HG02943 (cell line): ENCODE measurements around the gene MAGI2.

Experiments used
- ATAC-seq: cut with Tn5 transposase; IDR thresholded peaks from one replicate; pipeline ENCODE4 v1.9.1; 2021; ENCODE audit warnings: mild to moderate bottlenecking, low read depth, moderate library complexity; ENCODE audit not compliant: unreplicated experiment

The MAGI2 gene

DNA sequence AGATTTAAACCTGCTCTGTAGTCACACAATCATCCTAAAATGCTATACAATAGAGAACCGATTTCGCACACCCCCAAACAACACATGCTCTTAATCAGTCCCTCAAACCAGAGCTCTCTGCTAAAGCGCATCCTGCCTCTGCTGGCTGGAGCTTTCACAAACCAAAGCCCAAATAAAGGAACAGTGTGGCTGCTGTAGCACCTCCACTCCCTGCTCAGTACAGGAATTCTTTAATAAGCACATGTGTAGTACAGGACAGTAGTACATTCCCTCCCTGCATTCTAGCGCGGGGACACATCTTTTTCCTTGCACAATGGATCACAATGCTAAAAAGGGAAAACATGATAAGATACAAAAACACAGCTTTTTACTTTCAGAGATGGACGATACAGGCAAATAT, 684.6 kb downstream of the MAGI2 start:
- ATAC-seq, result no peak

DNA sequence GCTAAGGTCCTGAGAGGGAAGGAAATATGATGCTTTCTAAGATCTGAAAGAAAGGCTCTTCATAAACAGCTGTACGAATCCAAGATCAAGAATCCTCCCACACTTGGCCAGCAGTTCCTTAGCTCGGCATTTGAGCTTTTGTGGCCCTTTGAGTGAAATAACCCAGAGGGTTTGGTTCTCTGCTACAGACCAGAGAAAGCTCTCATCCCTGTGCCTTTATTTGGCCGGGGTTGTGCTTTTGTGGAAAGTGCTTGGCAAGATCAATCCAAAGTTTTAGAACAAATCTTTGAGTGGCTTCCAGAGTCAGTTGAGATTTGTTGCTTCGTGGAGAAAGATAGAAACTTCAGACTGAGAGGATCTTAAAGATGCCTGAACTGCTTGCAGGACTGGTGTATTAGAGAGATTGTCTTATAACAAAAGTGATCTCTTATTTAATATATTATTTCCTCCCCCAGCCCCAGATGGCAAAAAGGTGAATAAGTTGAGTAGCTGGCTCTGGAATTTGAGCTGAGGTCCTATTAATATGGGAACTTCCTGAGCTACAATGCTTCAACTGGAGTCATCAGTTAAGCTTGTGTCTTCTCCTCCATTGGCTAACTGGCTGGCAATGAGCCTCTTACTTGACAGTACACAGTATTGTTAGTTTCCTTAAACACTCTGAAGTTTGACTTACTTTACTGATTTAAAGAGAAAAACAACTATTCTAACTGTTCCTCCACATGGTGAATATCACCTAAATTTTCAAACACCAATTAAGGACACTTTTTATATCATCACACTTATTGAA, 687.3 kb downstream of the MAGI2 start:
- no peak for ATAC-seq

DNA sequence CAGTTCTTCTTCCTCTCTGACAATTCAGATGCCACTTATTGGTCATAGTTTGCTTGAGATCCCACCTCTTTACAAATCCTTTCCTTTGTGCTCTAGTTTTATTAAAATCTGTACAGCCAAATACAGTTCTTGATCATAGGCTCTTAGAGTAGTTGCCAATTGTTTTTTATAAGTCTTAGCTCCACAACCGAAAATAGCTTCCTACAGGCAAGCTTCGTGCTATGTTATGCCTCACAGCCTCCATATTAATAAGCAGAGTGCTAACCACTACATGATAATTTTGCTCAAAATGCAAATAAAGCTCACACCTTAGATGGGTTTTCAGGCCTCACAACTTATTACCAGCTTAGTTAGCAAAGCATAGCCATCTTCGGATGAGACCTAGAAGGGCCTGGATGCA, 688.9 kb downstream of the MAGI2 start:
- ATAC-seq, result no peak

DNA sequence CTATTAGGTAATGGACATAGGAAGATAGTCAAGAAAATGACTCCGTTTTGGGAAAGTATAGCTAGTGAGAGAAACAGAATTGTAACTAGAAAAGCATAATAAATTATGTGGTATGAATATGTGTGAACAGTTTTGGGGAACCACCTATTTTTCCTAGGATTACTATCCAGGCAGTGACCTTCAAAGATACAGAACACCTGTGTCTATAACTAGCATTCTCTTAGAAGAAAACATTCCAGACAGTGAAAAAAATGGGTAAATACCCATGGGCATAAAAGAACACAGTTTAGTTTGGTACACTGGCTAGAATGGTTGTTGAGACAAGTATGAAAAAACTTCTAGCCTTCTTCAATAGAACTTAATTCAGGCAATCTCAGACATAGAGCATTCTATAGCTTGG, 690.8 kb downstream of the MAGI2 start:
- no peak for ATAC-seq

DNA sequence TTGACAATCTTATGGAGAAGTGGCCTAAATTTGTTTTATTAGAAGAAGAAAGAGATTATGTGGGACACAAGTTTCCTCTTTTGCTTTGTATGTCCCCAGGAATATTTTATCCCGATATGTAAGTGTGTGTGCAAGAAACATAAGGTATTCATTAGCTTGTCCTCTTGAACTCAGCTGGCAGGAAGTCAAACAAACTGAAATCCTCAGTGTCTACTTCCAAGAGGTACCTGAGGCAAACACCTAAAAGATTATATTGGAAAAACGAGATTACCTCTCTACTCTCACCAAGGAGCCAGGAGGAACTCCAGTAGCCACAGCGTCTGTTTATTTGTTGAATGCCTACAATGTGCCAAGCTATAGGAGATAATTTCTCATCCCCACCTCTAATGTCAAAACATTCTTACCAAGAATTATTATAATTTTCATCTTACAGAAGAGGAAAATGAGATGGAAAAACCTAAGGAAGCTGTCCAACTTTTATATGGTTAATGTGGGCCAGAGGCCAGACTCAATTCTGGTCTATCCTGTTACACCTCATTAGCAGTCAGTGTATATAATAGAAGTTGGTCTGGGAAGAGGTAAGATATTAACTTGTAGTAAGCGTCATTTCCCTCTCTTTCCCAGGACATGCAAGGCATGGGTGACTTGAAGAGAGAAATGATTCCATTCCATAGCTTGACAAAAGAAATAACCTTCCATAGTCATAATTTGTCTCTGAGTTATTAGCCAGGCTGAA, 692.7 kb downstream of the MAGI2 start:
- no peak for ATAC-seq

DNA sequence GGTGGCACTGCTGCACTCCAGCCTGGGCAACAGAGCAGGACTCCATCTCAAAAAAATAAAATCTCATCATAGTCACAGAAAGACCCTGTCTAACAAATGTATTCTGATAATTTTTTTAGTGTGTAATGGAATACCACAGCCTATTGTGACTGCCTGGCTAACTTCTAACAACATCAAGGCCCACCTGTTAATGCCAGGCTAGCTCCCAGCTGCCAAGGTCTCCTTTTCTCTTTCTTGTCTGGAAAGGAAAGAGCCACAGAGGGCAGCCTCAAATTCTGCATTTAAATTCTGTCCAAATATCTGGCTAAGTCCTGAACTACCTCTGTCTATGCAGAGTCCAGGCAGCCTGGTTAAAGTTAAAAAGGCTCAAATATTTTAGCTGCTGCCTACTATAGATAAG, 700.9 kb downstream of the MAGI2 start:
- no peak for ATAC-seq

DNA sequence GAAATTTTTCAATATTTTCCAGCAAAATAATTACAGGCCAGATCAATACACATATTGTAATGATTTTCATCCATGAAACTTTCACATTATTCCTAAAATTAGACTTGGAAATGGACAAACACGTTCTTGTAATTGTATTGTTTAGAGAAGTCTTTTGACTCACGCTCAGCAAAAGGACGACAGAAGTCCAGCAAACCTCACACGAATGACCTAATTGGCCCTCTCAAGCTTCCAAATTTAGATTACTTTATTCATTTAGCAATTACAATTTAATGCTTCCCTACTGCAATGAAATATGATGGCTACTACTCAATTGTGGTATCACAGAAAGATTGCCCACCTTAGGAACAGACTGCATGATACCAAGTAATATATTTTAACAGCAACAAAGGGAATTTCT, 702.2 kb downstream of the MAGI2 start:
- ATAC-seq, result no peak

DNA sequence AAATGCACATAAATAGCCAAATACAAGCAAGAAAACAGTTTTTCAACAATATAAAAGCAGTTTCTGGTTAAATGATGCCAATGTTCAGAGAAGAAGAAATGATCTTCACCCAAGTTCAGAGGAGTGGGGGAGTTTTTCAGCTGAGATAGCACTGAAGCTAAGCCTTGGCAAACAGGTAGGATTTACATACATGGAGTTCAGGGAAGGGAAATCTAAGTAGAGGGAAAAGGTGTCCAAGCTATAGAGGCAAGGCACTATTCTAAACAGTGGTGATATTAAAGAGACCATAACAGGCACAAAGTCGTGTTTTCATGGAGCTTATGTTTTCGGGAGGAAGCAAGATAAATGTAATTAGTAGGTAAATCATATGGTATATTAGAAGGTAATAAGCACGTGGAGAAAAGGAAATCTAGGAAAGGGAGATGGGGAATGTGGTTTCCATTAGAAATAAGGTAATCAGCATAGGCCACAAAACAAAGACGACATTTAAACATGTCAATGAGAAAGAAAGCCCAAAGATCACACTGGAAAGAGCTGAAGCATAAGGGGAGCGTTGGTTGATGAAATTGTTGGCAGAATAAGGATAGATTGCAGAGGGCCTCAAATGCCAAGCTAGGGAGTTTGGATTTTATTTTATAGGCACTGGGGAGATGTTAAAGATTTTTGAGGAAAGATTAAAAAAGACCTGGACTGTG, 704.3 kb downstream of the MAGI2 start:
- ATAC-seq, result no peak

DNA sequence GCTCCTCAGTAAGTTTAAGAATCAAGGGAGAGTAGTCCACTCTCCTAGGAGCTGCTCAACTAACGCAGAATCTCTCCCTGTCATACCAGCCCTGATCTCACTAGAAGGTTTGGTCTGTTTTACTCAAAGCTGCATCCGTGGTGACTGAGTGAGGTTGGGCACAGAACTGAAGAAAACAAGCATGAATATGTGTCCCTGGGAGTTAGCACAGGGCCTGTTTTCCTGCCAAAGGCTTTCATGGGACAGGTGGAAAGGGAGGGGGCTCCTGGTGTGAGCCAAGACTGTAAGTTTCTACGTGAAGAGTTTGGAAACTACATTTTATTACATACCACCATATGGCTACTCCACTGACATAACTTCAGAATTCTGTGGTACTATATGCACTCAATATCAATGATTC, 705.9 kb downstream of the MAGI2 start:
- ATAC-seq, result no peak

DNA sequence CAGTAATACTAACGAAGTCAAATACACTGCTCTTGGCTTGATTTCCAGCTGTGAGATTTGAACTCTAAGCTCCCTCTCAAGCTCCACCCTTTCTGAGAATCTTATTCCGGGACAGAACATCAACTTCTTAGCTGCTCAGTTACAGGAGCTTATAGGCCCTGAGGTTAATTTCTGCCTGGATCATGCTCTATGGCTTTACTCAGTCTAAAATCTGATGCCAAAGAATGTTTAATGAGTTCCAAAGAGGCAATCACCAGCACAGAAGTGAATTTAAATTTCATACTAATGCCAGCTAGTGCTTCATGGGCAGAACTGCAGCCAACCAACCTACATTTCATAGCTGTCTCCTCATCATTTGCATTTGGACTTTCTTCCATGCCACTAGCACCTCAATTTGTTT, 707.2 kb downstream of the MAGI2 start:
- ATAC-seq, result no peak

DNA sequence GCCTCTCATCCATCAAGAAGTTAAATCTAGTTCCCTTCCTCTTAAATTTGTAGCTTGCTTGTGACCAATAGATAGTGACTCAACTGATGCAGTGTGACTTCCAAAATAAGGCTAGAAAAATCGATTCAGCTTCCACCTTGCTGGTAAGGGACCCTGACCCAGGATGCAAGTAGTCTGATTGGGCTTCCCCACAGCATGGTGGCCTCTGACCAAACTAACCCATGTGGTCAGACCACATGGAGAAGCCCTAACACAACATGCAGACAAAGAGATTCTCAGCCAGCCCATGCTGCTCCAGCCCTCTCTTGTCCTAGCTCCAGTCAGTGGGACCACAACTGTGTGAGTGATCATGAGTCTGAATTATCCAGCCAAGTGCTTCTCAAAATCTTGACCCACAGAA, 710.8 kb downstream of the MAGI2 start:
- ATAC-seq, result no peak

DNA sequence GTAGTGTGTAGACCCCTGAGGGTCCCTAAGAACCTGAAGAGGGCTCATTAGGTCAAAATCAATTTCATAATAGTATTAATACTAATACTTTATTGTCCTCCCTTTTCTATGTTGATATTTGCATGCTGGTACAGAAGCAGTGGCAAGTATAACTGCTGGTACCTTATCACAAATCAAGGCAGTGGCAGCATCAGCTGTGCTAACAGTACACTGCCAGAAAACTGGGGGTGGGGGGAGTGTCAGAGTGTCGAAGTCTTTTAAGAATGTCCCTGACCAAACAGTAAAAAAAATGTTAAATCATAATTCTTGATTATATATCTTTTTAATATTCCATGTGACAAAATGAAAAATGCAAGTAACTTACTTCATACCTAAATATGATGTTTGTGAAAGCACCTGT, 716.9 kb downstream of the MAGI2 start:
- ATAC-seq, result no peak

DNA sequence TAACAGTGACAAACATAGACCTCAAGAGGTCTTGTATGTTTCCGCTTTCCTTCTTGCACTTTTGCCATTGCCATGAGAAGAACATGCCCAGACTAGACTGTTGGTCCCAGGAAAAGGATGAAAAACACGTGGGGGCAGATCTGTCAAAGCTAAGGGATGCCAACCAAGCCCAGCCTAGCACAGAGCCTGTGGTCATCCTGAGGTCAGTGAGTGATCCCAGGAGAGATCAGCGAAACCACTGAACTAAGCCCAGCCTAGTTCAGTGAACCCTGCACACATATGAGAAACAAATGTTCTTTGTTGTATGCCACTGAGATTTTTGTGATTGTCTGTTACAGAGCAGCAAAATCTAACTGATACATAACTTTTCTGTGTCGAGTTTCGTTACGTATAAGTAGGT, 718.8 kb downstream of the MAGI2 start:
- no peak for ATAC-seq

DNA sequence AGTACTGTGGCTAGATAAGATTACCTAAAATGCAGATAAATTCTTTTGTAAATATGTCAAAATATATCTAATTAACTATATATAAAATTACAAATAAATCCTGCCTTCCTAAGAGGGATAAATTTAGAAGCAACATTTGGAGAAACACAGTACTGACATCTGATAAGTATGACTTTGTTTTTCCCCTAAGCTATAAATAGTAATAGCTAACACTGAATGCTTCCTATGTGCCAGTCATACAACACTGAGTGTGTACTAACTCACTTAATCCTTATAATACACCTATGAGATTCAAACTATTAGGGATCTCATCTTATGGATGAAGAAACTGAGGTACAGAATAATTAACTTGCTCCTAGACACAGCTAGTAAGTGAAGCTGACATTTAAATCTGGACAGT, 733.4 kb downstream of the MAGI2 start:
- no peak for ATAC-seq

DNA sequence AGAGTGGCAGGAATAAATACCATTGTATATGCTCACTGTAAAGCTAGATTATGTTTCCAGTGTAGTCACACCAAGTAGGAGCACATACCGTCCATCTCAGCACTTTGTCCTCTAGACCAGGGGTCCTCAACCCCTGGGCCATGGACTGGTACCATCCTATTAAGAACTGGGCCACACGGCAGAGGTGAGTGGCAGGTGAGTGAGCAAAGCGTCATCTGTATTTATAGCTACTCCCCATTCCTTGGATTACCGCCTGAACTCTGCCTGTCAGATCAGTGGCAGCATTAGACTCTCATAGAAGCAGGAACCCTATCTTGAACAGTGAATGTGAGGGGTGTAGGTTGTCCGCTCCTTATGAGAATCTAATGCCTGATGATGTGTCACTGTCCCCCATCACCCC, 735.3 kb downstream of the MAGI2 start:
- no peak for ATAC-seq

DNA sequence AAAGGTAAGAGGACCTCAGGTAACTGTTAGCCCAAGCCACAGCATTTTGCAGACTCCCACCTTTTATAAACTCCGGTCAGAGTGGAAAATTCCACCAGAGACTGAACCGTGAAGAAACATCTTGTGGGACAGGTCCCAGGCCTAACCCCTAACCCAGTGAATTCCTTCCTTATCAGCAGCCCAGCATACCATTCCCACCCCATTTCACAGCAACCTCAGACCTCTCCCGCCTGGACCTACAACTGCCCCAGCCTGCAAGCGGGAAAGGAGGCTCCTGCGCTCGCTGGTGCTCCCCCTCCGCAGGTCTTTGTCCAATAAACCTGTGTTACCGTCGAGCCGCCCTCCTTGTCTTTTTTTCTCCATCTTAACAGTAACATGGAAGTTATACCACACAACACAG, 736.6 kb downstream of the MAGI2 start:
- no peak for ATAC-seq

DNA sequence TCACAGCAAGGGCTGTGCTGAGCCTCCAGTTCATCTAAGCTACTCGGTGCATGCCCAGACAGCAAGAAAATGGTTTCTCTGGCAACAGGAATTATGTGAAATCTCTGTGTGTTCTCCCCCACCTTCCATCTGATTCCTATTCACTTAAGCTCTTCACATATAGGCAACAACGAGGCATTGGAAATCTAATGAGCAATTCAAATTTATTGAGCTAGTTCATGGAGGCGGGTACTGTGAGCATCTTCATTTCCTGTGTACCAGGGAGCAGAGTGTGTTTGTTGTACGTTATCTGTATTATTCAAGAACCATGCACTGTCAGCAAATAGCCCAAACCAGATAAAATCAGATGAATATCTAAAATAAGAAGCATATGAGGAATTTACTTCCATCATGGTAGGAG, 739.1 kb downstream of the MAGI2 start:
- ATAC-seq, result no peak

DNA sequence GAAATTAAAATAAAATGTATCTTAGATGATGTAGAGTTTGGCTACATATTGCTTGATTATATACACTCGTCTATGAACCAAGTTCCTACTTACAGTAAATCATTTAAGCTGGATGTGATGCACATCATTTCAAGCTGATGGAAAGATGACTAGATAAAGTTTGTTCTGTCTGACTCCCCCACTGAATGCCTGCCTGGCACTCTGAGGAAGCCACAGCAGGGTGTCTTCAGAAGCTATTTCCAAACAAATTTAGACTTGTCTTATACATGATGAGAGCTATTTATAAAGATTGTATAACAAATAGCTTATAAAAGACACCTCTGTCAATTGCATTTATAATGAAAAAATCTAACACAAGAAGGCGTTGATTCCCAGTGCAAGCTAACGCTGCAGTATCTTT, 741.4 kb downstream of the MAGI2 start:
- ATAC-seq, result no peak

DNA sequence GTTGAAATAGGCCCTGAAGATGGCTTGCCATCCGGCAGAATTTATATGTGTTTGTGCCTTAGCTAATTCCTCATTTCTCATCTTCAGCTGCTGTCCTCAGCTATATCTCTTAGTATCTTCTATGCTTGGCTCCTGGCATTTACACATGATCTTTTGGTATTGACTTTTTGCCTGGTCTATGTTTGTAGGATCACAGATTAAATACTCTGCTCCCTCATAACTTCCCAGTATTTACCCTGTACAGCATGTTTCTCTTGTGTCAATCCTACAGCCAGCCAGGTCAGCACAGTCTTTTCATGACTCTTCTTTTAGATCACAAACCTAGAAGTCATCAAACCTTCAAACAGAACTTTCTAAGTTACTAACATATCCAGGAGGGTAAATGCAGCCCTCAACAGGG, 743.8 kb downstream of the MAGI2 start:
- no peak for ATAC-seq

DNA sequence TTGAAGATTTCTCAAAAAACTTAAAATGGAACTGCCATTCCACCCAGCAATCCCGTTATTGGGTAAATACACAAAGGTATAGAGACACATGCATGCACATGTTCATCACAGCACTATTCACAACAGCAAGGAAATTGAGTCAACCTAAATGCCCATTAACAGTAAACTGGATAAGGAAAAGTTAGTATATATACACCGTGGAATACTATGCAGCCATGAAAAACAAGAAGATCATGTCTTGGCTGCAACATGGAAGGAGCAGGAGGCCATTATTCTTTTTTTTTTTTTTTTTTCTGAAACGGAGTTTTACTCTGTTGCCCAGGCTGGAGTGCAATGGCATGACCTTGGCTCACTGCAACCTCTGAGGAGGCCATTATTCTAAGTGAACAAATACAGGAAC, 749.0 kb downstream of the MAGI2 start:
- ATAC-seq, result no peak

DNA sequence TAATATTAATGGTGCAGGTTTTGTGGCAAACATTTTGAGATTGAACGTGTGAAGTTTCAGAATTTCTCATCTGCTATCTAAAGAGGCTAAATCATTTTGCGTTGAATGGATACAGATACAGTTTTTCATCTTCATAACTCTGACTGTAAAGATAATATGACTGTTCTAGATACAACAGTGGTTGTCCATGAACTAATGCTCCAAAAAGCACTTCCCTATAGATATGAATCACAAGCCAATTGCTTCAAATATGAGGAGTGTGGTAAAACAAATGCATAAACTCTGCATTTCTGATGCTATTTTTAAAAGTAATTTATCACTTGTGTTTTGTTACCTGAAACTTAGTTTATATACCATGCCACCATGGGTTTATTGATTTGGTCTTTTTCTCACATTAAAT, 750.1 kb downstream of the MAGI2 start:
- ATAC-seq, result no peak

DNA sequence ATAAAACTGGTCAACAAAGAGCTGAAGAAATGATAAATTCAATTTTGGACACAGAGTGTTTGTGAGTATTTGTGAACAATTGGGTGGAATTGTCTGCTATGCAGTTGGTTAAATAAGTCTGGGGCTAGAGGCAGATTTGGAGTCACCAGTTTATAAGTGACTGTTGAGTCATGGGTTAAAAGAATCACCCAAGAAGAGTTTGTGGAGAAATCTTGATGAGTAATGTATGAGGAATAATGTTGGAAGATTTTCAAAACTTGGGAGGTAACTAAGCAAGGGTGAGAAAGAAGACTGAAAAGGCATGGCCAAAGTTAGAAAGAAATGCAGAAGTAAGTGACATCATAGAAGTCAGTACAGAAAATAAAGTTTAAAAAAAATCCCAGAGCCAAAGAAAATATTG, 750.7 kb downstream of the MAGI2 start:
- no peak for ATAC-seq
